Activated gamma-delta T cell treated with Interleukin-2 at 50 U/mL for 16 hours (primary cell): ENCODE results near the gene GYS2.
A peak's percentile ranks its signal among the peaks of the same experiment; 100 is the strongest.

ENCODE experiments used
- DNase-seq: peaks from one replicate; pipeline ENCODE4 v3.0.0-alpha.2; 2020

GYS2 gene

GRCh38 chr12:21501258-21502163, 103.1 kb downstream of the GYS2 start, which contains the start of the genes GOLT1B and RECQL:
Gene GOLT1B (plus strand): TSS chr12:21501789. CDS start chr12:21501924, 135 bp downstream.
Gene RECQL (minus strand): TSS chr12:21501635. CDS start chr12:21499570, 2,065 bp downstream.
- peak; percentile 87 for DNase-seq

DNA sequence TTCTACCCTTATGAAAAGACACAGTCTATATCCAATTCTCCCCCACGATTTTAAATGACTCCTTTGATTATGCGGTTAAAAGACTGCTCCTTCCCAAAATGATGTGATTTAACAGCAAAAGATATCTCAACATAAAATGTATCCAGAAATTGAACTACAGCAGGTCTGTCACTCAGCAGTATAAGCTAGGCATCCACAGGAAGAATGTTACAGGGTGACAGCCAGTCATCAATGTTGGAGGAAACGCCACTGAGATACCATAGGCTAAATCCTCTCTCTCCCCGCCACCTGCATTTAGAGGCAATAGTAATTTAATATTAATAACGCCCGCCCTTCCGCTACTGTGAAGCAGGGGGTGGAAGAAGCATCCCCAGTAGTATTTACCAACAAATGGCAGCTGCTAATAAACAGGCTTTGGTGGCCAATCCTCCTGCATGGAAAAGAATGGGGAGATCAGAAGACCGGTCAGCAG, 103.8 kb downstream of the GYS2 start:
- DNase-seq, result no peak

DNA sequence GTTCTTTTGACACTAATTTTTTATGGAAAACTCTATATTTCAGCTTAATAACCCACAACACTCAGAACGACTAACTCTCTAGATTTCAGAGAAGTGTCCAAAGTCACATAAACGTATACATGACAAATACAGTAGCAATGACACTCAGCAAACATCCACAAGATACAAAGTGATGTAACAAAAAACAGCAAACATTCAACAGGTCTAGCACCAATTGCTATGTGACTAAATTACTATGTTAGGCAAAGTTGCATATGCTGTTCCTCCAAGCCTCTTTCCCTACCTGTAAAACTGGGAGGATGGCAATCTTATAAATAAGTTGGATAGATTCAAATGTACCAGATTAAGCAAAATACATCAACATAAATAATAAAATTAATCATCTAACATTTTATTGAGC, 104.9 kb downstream of the GYS2 start:
- DNase-seq, result no peak
